B cell (primary cell): ENCODE data around the gene OSER1. TPM values are rescaled to one million over a fixed set of nuclear protein-coding genes. Genes with fewer than 3 reads are reported as not detected.

Experiments
- ATAC-seq: fragments of 200-7000 bp; cut with Tn5 transposase; one replicate; pipeline ENCODE4 v1.10.0; 2021; ENCODE audit warnings: low read depth, mild to moderate bottlenecking, moderate number of reproducible peaks, moderate library complexity
- CTCF ChIA-PET: fragments of 350-600 bp; sonication (Branson Sonifier 250); formaldehyde crosslinking; loops from one replicate; lab custom pipeline; 2021; ENCODE audit warnings: antibody characterized with exemption, inconsistent platforms; lab: Charles Lee
- POLR2A ChIA-PET: fragments of 350-600 bp; sonication (Branson Sonifier 250); formaldehyde crosslinking; loops from one replicate; lab custom pipeline; 2021; ENCODE audit warnings: antibody characterized with exemption; lab: Charles Lee
- DNase-seq: peaks from one replicate; pipeline ENCODE4 v3.0.0; 2013
- H2AFZ ChIP-seq: 2 replicates; pipeline ENCODE4 v1.6.1; 2012; ENCODE audit warnings: mild to moderate bottlenecking, low read depth, low read length; ENCODE audit not compliant: insufficient read depth, poor library complexity, severe bottlenecking
- H3K27ac ChIP-seq, 2 donors: 1 replicate in 1 of 2; 2 replicates in 1 of 2; pipeline ENCODE4 v1.5.1; 2012 to 2013; ENCODE audit warnings: low read length in 2 of 2, mild to moderate bottlenecking in 2 of 2, moderate library complexity in 1 of 2
- H3K27me3 ChIP-seq, 4 experiments: fragments of 200-600 bp in 1 of 4; sonication (generic) in 1 of 4; replicated peaks in 1 of 4; 1 replicate in 2 of 4; 2 replicates in 2 of 4; pipeline versions ENCODE4 v1.6.1 to v1.7.0; 2013 to 2016; ENCODE audit warnings: low read length in 3 of 4, mild to moderate bottlenecking in 2 of 4, mixed read lengths in 1 of 4, moderate library complexity in 1 of 4; ENCODE audit not compliant: insufficient read depth in 4 of 4, control insufficient read depth in 3 of 4; ENCODE audit errors: control extremely low read depth in 1 of 4
- H3K36me3 ChIP-seq, 2 experiments: replicated peaks in 1 of 2; 1 replicate in 1 of 2; 2 replicates in 1 of 2; pipeline versions ENCODE4 v1.6.1 to v1.7.1; 2013; ENCODE audit warnings: low read length in 1 of 2; ENCODE audit not compliant: insufficient read depth in 2 of 2, control insufficient read depth in 1 of 2; ENCODE audit errors: control extremely low read depth in 1 of 2, extremely low read depth in 1 of 2
- H3K4me1 ChIP-seq, 2 donors: fragments of 200-600 bp in 1 of 2; sonication (generic) in 1 of 2; 1 replicate in 1 of 2; 2 replicates in 1 of 2; pipeline versions ENCODE4 v1.5.1 to v1.6.1; 2013 to 2017; ENCODE audit warnings: low read length in 2 of 2; ENCODE audit not compliant: control insufficient read depth in 2 of 2, insufficient read depth in 2 of 2
- H3K4me2 ChIP-seq: replicated peaks from 2 replicates; pipeline ENCODE3; 2012; ENCODE audit warnings: mild to moderate bottlenecking, low read depth, low read length; ENCODE audit not compliant: poor library complexity, severe bottlenecking
- H3K4me3 ChIP-seq, 5 experiments: fragments of 200-600 bp in 1 of 5; sonication (generic) in 1 of 5; 1 replicate in 3 of 5; 2 replicates in 2 of 5; pipeline versions ENCODE4 v1.5.1 to v1.7.0; 2011 to 2016; ENCODE audit warnings: low read length in 4 of 5, mild to moderate bottlenecking in 4 of 5, low read depth in 2 of 5, control low read depth in 1 of 5, moderate library complexity in 1 of 5; ENCODE audit not compliant: insufficient read depth in 1 of 5; ENCODE audit errors: control extremely low read depth in 1 of 5, extremely low read depth in 1 of 5
- H3K79me2 ChIP-seq: fragments of 200-600 bp; sonication (generic); one replicate; pipeline ENCODE4 v1.6.0; 2016; ENCODE audit warnings: low read length; ENCODE audit not compliant: control insufficient read depth, insufficient read depth
- H3K9ac ChIP-seq: fragments of 200-600 bp; sonication (generic); 2 replicates; pipeline ENCODE4 v1.6.1; 2017; ENCODE audit warnings: mild to moderate bottlenecking, low read length, moderate library complexity
- H3K9me3 ChIP-seq, 3 donors: one replicate each; pipeline versions ENCODE4 v1.6.1 to v1.7.1; 2013; ENCODE audit warnings: low read length in 2 of 3; ENCODE audit not compliant: control insufficient read depth in 2 of 3, insufficient read depth in 1 of 3; ENCODE audit errors: control extremely low read depth in 1 of 3
- H4K20me1 ChIP-seq: 2 replicates; pipeline ENCODE4 v1.6.0; 2012; ENCODE audit warnings: mild to moderate bottlenecking, low read length; ENCODE audit not compliant: insufficient read depth, control insufficient read depth, poor library complexity, severe bottlenecking
- H3K27ac Mint-ChIP-seq: one replicate; pipeline ENCODE4 v1.8.0; 2021; ENCODE audit warnings: mixed read lengths
- H3K27me3 Mint-ChIP-seq: one replicate; pipeline ENCODE4 v1.8.0; 2021; ENCODE audit warnings: mixed read lengths
- H3K4me1 Mint-ChIP-seq: one replicate; pipeline ENCODE4 v1.8.0; 2021; ENCODE audit warnings: mixed read lengths
- H3K4me3 Mint-ChIP-seq: one replicate; pipeline ENCODE4 v1.8.0; 2021; ENCODE audit warnings: mixed read lengths
- H3K9me3 Mint-ChIP-seq: one replicate; pipeline ENCODE4 v1.8.0; 2022; ENCODE audit warnings: mixed read lengths; ENCODE audit not compliant: insufficient read depth
- EZH2 ChIP-seq: IDR thresholded peaks from 2 replicates; pipeline ENCODE4 v1.6.1; 2012; ENCODE audit warnings: borderline replicate concordance, low read depth, mild to moderate bottlenecking, moderate library complexity, low read length; ENCODE audit not compliant: insufficient read depth, poor library complexity, severe bottlenecking
- whole genome bisulfite sequencing: methylation state at CpG from one replicate; pipeline ENCODE4 v1.1.5; 2013; ENCODE audit warnings: missing lambda C conversion rate; ENCODE audit not compliant: insufficient coverage; 5-methylcytosine and 5-hydroxymethylcytosine counted together
- intact Hi-C: fragments of 100-400 bp; cut with micrococcal nuclease; formaldehyde crosslinking; loops from one replicate; pipeline ENCODE4 v1.10.0; 2022
- polyA plus RNA-seq: library from polyadenylated mRNA; depleted of rRNA; stranded (reverse); fragments of >200 nt; gene quantifications from 2 replicates; pipeline ENCODE4 v1.2.3, GENCODE V29; 2012
- total RNA-seq, 2 donors: library from RNA; stranded (reverse); fragments of 120-200 nt in 1 of 2; gene quantifications; 1 replicate in 1 of 2; 2 replicates in 1 of 2; pipeline versions ENCODE4 v1.2.3 to v1.2.4, GENCODE V29; 2013 to 2022
- TF ChIP-seq, protein P1 (sequence below): fragments of 200-600 bp; IDR thresholded peaks from one replicate; pipeline ENCODE4 v1.8.0; 2022; ENCODE audit warnings: antibody characterized with exemption, mild to moderate bottlenecking

The OSER1 gene
- total and polyA plus RNA-seq, 2 donors (not counting 1 experiment from before 2014, with no cell fraction given) = 80.0 to 130 TPM

DNA sequence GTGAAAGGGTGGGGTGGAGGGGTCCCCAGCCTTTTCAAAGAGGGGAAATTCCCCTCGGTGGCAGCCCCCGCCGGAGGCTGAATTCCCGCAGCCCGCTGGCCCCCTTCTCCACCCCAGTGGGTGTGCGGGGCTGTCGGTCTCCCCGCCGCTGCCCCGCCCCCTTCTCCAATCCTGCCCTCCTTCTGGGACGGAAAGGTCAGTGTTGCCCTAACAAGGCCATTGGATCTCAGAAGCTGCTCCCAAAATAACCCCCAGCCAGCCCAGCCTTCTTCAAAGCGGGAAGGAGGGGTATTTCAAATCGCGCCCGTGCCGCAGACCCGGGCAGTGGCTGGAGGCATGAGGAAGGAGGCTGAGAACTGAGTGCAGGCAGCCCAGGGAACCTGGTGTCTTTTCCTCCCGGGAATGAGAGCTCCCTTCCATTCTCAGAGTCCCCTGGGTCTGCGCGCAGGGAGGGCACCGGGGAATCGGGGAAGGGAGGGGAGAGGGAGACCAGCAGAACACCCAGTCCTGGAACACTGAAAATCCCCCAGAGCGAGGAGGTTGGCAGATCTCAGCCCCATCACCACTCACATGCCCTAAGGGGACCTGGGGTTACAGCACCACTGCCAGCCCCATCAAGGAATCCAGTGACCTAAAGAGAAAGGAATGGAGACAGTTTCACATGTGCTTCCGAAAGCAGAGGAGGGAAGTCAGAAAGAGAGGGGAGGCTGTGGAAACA, 23.4 kb downstream of the OSER1 start, which contains the start of gene JPH2:
Gene JPH2 (minus strand): TSS at position 135 of the 718 bp plus-strand sequence. CDS start 483 bp downstream, outside the sequence.
- WGBS = 5% methylated on average over 12 of the region's 24 CpGs
- H3K27ac Mint-ChIP-seq = peak within 1 kb of the TSS; percentile 8
- Histone ChIP-seq H3K9me3 (peaks cover 0 to 10% (median 0%) of the 10 kb centered on the region in 3 donors), H3K36me3 (no peaks in the 10 kb centered on the region), H3K27me3 (peaks cover 0 to 45% (median 15%) of the 10 kb centered on the region in 4 experiments), H3K4me1 (peaks cover 20 to 21% of the 10 kb centered on the region in 2 donors), H3K4me2 (peak within 1 kb of the TSS; percentile 75), H3K27ac (no peak within 1 kb of the TSS), H3K79me2 (peaks cover 4% of the 10 kb centered on the region), H4K20me1 (no peaks in the 10 kb centered on the region), H3K9ac (peak within 1 kb of the TSS; percentile 56), H2AFZ (peak within 1 kb of the TSS; percentile 63), H3K4me3 (peak within 1 kb of the TSS in 4 of 5 experiments; percentile 0 to 42 (median 18))
- H3K4me3 Mint-ChIP-seq = peak within 1 kb of the TSS; percentile 80
- ATAC-seq = peak; percentile 11
- intact Hi-C loops = no loop called here
- DNase-seq = peak; percentile 27
- H3K27me3 Mint-ChIP-seq = peaks cover 60% of the 10 kb centered on the region
- ChIA-PET CTCF (interaction anchor here (1.0 to 4.5 kb wide), 3 partner anchors 31 to 649 kb away, joined by 3 to 78 read pairs (median 23); no protein-coding TSS in a partner anchor), POLR2A (no interaction called here)
- no peaks in the 10 kb centered on the region for H3K9me3 Mint-ChIP-seq
- H3K4me1 Mint-ChIP-seq = peaks cover 32% of the 10 kb centered on the region
- TF ChIP-seq, protein P1, sequence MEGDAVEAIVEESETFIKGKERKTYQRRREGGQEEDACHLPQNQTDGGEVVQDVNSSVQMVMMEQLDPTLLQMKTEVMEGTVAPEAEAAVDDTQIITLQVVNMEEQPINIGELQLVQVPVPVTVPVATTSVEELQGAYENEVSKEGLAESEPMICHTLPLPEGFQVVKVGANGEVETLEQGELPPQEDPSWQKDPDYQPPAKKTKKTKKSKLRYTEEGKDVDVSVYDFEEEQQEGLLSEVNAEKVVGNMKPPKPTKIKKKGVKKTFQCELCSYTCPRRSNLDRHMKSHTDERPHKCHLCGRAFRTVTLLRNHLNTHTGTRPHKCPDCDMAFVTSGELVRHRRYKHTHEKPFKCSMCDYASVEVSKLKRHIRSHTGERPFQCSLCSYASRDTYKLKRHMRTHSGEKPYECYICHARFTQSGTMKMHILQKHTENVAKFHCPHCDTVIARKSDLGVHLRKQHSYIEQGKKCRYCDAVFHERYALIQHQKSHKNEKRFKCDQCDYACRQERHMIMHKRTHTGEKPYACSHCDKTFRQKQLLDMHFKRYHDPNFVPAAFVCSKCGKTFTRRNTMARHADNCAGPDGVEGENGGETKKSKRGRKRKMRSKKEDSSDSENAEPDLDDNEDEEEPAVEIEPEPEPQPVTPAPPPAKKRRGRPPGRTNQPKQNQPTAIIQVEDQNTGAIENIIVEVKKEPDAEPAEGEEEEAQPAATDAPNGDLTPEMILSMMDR = no peak
- no peak for TF ChIP-seq EZH2

DNA sequence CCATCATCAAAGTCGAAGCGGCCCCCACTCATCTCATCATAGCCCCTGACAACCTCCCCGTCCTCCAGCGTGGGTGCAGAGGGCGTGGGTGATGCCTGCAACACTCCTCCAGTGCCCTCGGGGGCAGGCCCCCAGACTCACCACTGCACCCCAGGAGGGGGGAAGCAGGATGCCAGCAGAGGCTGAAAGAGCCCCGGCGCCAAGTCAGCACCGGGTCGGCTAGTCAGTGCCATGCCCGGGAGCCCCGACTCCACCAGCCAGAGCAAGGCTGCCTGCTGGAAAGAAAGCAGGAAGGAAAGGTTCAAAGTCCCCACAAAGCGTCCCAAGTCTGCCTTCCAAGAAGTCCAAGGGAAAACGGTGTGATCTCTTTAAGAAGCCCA, 23.9 kb downstream of the OSER1 start:
- no peak for DNase-seq
- H3K4me1 Mint-ChIP-seq = peaks cover 32% of the 10 kb centered on the region
- no peak overlapping the region for H3K27ac Mint-ChIP-seq
- H3K27me3 ChIP-seq = peaks cover 0 to 50% (median 16%) of the 10 kb centered on the region in 4 experiments
- no peaks in the 10 kb centered on the region for H3K36me3 ChIP-seq
- no peaks in the 10 kb centered on the region for H3K79me2 ChIP-seq
- peak overlapping the region; percentile 80 for H3K4me3 Mint-ChIP-seq
- TF ChIP-seq EZH2 = no peak
- TF ChIP-seq, protein P1 = no peak
- no peaks in the 10 kb centered on the region for H3K9me3 Mint-ChIP-seq
- no peak for ATAC-seq
- peaks cover 0 to 10% (median 0%) of the 10 kb centered on the region in 3 donors for H3K9me3 ChIP-seq
- H3K27ac ChIP-seq = no peak overlapping the region
- H3K27me3 Mint-ChIP-seq = peaks cover 62% of the 10 kb centered on the region
- H3K4me2 ChIP-seq = peak overlapping the region; percentile 75
- peak overlapping the region; percentile 63 for H2AFZ ChIP-seq
- POLR2A ChIA-PET = no interaction called here
- WGBS = 28% methylated on average over 14 of the region's 14 CpGs
- no peaks in the 10 kb centered on the region for H4K20me1 ChIP-seq
- intact Hi-C loops = no loop called here
- H3K4me1 ChIP-seq = peaks cover 20 to 21% of the 10 kb centered on the region in 2 donors
- CTCF ChIA-PET = no interaction called here
- peak overlapping the region in 3 of 5 experiments; percentile 0 to 42 (median 30) for H3K4me3 ChIP-seq
- peak overlapping the region; percentile 56 for H3K9ac ChIP-seq
